Stimulated activated CD8-positive, alpha-beta memory T cell treated with anti-CD3 and anti-CD28 coated beads, Interleukin-7, amount 100 ng/mL, for 1 hour (primary cell): ENCODE measurements around the gene ALAS1.

Source experiments
- DNase-seq, 2 donors: peaks; one replicate each; pipeline ENCODE4 v3.0.0-alpha.2; 2020; ENCODE audit warnings: low read depth in 2 of 2

The ALAS1 gene

GRCh38 chr3:52198643-52199608, 966 bp downstream of the ALAS1 start:
- DNase-seq: no peak

GRCh38 chr3:52200981-52201679, 3.2 kb downstream of the ALAS1 start:
- DNase-seq: no peak

- DNase-seq: no peak
These were observed 4.6 kb downstream of the ALAS1 start for GRCh38 chr3:52202384-52203077.

- no peak for DNase-seq
These were observed 5.7 kb downstream of the ALAS1 start for GRCh38 chr3:52203701-52204100.

GRCh38 chr3:52204337-52205073, 6.5 kb downstream of the ALAS1 start:
- no peak for DNase-seq

GRCh38 chr3:52205727-52206372, 7.9 kb downstream of the ALAS1 start:
- no peak for DNase-seq

- no peak for DNase-seq
These were observed 10.6 kb downstream of the ALAS1 start for GRCh38 chr3:52208556-52208955.

- DNase-seq: no peak
These were observed 12.1 kb downstream of the ALAS1 start for GRCh38 chr3:52210037-52210436.

GRCh38 chr3:52210550-52211046, 12.6 kb downstream of the ALAS1 start:
- DNase-seq: no peak

GRCh38 chr3:52211268-52211891, 13.4 kb downstream of the ALAS1 start:
- no peak for DNase-seq

GRCh38 chr3:52213005-52213404, 15.0 kb downstream of the ALAS1 start:
- DNase-seq: no peak

- no peak for DNase-seq
These were observed 15.9 kb downstream of the ALAS1 start for GRCh38 chr3:52213901-52214300.

GRCh38 chr3:52215351-52215750, 17.4 kb downstream of the ALAS1 start:
- no peak for DNase-seq

- DNase-seq: no peak
These were observed 18.8 kb downstream of the ALAS1 start for GRCh38 chr3:52216585-52217408.

GRCh38 chr3:52217409-52217805, 19.4 kb downstream of the ALAS1 start:
- no peak for DNase-seq

GRCh38 chr3:52218026-52218425, 20.1 kb downstream of the ALAS1 start:
- no peak for DNase-seq

- DNase-seq: no peak
These were observed 20.5 kb downstream of the ALAS1 start for GRCh38 chr3:52218454-52218853.

GRCh38 chr3:52218937-52219650, 21.1 kb downstream of the ALAS1 start:
- DNase-seq: no peak
